Measurements from ENCODE around the gene ADCY7.

ADCY7 gene

DNA sequence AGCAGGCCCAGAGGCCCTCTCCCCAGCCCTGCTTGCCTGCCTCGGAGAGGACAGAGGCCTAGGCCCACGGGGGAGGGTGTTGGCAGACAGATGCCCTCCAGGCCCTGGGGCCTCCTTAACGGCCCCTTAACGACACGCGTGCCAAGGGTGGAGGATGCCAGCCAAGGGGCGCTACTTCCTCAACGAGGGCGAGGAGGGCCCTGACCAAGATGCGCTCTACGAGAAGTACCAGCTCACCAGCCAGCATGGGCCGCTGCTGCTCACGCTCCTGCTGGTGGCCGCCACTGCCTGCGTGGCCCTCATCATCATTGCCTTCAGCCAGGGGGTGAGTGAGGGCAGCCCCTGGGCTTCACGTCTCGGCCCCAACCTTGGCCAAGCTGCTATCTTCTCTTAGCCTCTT, 21.7 kb downstream of the ADCY7 start:
- Histone ChIP-seq H4K8ac (ENCODE audit: low read depth, low read length) (no peak overlapping the region), H3K4me3 (ENCODE audit: low read depth, low read length) (no peak overlapping the region), H3K4me1 (ENCODE audit: control insufficient read depth in 1 of 2, insufficient read depth in 2 of 2, low read length in 2 of 2) (peaks cover 9 to 10% of the 10 kb centered on the region in 2 experiments), H2BK5ac (ENCODE audit: low read depth, low read length, poor library complexity) (no peak overlapping the region), H4K12ac (ENCODE audit: low read depth, low read length) (no peak overlapping the region), H3K27me3 (ENCODE audit: insufficient read depth, low read length) (no peaks in the 10 kb centered on the region), H2BK12ac (ENCODE audit: low read length) (no peak overlapping the region), H3K79me1 (ENCODE audit: low read length) (no peaks in the 10 kb centered on the region), H3K23ac (ENCODE audit: low read length) (no peak overlapping the region), H3K36me3 (ENCODE audit: control insufficient read depth in 1 of 2, insufficient read depth in 2 of 2, low read length in 2 of 2) (no peaks in the 10 kb centered on the region), H3K9ac (ENCODE audit: low read length) (no peak overlapping the region), H3K4me2 (ENCODE audit: low read length) (no peak overlapping the region), H3K18ac (ENCODE audit: low read length) (no peak overlapping the region), H4K91ac (ENCODE audit: low read depth, low read length) (no peak overlapping the region), H2BK120ac (ENCODE audit: insufficient read depth, low read length, poor library complexity) (no peak overlapping the region), H2AK5ac (ENCODE audit: low read length) (no peak overlapping the region), H2AFZ (ENCODE audit: insufficient read depth, low read length, poor library complexity) (no peak overlapping the region), H3K27ac (ENCODE audit: low read depth, low read length) (no peak overlapping the region), H3K4ac (ENCODE audit: low read depth, low read length) (no peak overlapping the region), H3K79me2 (ENCODE audit: control insufficient read depth, insufficient read depth, low read length, poor library complexity) (no peaks in the 10 kb centered on the region), H3K9me3 (ENCODE audit: insufficient read depth, low read depth, low read length) (peaks cover 7% of the 10 kb centered on the region), H3K14ac (ENCODE audit: low read length) (no peak overlapping the region)
- no CpG with 5 or more reads among the region's 17 CpGs for WGBS (ENCODE audit: extremely low coverage, insufficient coverage, insufficient read length)
- DNase-seq = no peak

DNA sequence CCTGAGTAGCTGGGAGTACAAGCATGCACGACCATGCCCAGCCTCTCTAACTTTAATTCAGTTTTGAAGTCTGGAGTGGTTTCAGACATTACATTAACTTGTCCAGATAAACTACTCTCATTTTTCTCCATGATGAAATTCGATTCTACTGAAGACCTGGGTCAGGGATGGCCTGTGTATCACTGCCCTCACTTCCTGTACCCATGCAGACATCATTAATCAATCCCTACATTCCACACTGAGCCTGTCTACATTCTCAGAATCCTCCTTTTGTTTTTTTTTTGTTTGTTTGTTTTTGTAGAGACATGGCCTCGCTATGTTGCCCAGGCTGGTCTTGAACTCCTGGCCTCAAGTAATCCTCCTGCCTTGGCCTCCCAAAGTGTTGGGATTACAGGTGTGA, 22.6 kb downstream of the ADCY7 start:
- Histone ChIP-seq H3K9ac (ENCODE audit: low read length) (no peak overlapping the region), H3K4ac (ENCODE audit: low read depth, low read length) (no peak overlapping the region), H4K12ac (ENCODE audit: low read depth, low read length) (no peak overlapping the region), H3K27me3 (ENCODE audit: insufficient read depth, low read length) (no peaks in the 10 kb centered on the region), H3K4me3 (ENCODE audit: low read depth, low read length) (no peak overlapping the region), H3K18ac (ENCODE audit: low read length) (no peak overlapping the region), H3K27ac (ENCODE audit: low read depth, low read length) (no peak overlapping the region), H4K91ac (ENCODE audit: low read depth, low read length) (no peak overlapping the region), H2AK5ac (ENCODE audit: low read length) (no peak overlapping the region), H3K4me2 (ENCODE audit: low read length) (no peak overlapping the region), H3K23ac (ENCODE audit: low read length) (no peak overlapping the region), H3K79me1 (ENCODE audit: low read length) (no peaks in the 10 kb centered on the region), H4K8ac (ENCODE audit: low read depth, low read length) (no peak overlapping the region), H2BK12ac (ENCODE audit: low read length) (no peak overlapping the region), H3K79me2 (ENCODE audit: control insufficient read depth, insufficient read depth, low read length, poor library complexity) (no peaks in the 10 kb centered on the region), H2AFZ (ENCODE audit: insufficient read depth, low read length, poor library complexity) (no peak overlapping the region), H3K36me3 (ENCODE audit: control insufficient read depth in 1 of 2, insufficient read depth in 2 of 2, low read length in 2 of 2) (no peaks in the 10 kb centered on the region), H3K4me1 (ENCODE audit: control insufficient read depth in 1 of 2, insufficient read depth in 2 of 2, low read length in 2 of 2) (peaks cover 9 to 10% of the 10 kb centered on the region in 2 experiments), H3K9me3 (ENCODE audit: insufficient read depth, low read depth, low read length) (peaks cover 4% of the 10 kb centered on the region), H2BK120ac (ENCODE audit: insufficient read depth, low read length, poor library complexity) (no peak overlapping the region), H2BK5ac (ENCODE audit: low read depth, low read length, poor library complexity) (no peak overlapping the region), H3K14ac (ENCODE audit: low read length) (no peak overlapping the region)
- WGBS (ENCODE audit: extremely low coverage, insufficient coverage, insufficient read length) = no CpG with 5 or more reads among the region's 3 CpGs
- DNase-seq = no peak

DNA sequence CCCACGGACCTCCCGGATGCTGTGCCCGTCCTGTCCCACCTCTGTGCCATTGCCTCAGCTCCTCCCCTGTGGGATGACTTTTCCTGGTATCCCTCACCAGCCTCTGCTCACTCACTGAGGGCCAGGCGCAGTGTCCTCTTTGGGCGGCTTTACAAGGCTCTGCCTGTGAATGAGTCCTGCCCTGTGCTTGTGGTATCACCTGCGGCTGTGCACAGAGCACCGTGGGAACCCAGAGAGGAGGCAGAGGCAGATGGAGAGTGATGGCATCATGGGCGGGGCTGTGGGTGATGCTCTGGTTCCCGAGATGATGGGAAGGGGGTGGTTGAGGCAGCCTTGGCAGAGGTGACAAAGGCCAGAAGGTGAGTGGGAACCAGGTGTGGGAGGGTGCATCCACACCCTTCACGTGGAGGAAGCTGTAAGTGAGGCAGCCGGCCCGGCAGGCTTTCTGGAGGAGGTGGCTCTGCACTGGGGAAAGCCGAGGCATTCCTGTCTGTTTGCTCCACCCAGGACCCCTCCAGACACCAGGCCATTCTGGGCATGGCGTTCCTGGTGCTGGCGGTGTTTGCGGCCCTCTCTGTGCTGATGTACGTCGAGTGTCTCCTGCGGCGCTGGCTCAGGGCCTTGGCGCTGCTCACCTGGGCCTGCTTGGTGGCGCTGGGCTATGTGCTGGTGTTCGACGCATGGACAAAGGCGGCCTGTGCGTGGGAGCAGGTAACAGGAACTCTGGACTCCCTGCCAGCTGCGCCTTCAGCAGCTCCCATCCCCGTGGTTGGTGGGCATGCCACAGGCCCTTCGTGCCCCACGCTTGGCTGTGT, 23.8 kb downstream of the ADCY7 start:
- H4K8ac ChIP-seq (ENCODE audit: low read depth, low read length) = no peak overlapping the region
- H3K9me3 ChIP-seq (ENCODE audit: insufficient read depth, low read depth, low read length) = peaks cover 2% of the 10 kb centered on the region
- no peak overlapping the region for H3K23ac ChIP-seq (ENCODE audit: low read length)
- H3K4me2 ChIP-seq (ENCODE audit: low read length) = no peak overlapping the region
- no peaks in the 10 kb centered on the region for H3K79me1 ChIP-seq (ENCODE audit: low read length)
- WGBS (ENCODE audit: extremely low coverage, insufficient coverage, insufficient read length) = no CpG with 5 or more reads among the region's 30 CpGs
- H3K4me1 ChIP-seq (ENCODE audit: control insufficient read depth in 1 of 2, insufficient read depth in 2 of 2, low read length in 2 of 2) = peaks cover 9 to 10% of the 10 kb centered on the region in 2 experiments
- H2BK5ac ChIP-seq (ENCODE audit: low read depth, low read length, poor library complexity) = no peak overlapping the region
- H3K14ac ChIP-seq (ENCODE audit: low read length) = no peak overlapping the region
- H3K27me3 ChIP-seq (ENCODE audit: insufficient read depth, low read length) = no peaks in the 10 kb centered on the region
- H4K12ac ChIP-seq (ENCODE audit: low read depth, low read length) = no peak overlapping the region
- H3K36me3 ChIP-seq (ENCODE audit: control insufficient read depth in 1 of 2, insufficient read depth in 2 of 2, low read length in 2 of 2) = no peaks in the 10 kb centered on the region
- DNase-seq = no peak
- H3K79me2 ChIP-seq (ENCODE audit: control insufficient read depth, insufficient read depth, low read length, poor library complexity) = no peaks in the 10 kb centered on the region
- H2AK5ac ChIP-seq (ENCODE audit: low read length) = no peak overlapping the region
- H3K9ac ChIP-seq (ENCODE audit: low read length) = no peak overlapping the region
- no peak overlapping the region for H2BK12ac ChIP-seq (ENCODE audit: low read length)
- no peak overlapping the region for H3K4ac ChIP-seq (ENCODE audit: low read depth, low read length)
- H2AFZ ChIP-seq (ENCODE audit: insufficient read depth, low read length, poor library complexity) = no peak overlapping the region
- H3K4me3 ChIP-seq (ENCODE audit: low read depth, low read length) = no peak overlapping the region
- H4K91ac ChIP-seq (ENCODE audit: low read depth, low read length) = no peak overlapping the region
- H2BK120ac ChIP-seq (ENCODE audit: insufficient read depth, low read length, poor library complexity) = no peak overlapping the region
- no peak overlapping the region for H3K27ac ChIP-seq (ENCODE audit: low read depth, low read length)
- H3K18ac ChIP-seq (ENCODE audit: low read length) = no peak overlapping the region

DNA sequence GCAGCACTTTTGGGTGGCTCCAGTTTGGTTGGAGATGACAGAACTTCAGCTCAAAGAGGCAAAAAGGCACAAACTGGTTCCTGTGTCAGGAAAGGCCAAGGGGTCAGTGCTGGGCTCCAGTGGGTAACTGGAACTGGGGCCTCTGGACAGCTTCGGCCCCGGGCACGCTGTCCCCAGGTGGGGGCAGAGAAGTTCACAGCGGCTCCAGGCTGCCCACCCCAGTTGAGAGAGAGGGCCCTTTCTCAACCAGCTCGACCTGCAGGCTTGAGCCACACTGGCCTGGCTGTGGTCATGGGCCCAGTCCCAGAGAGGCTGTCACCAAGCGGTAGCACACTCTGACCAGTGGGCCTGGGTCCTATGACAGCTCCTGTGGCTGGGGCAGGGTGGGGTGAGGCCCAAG, 24.5 kb downstream of the ADCY7 start:
- Histone ChIP-seq H4K12ac (ENCODE audit: low read depth, low read length) (no peak overlapping the region), H3K4me3 (ENCODE audit: low read depth, low read length) (no peak overlapping the region), H3K9me3 (ENCODE audit: insufficient read depth, low read depth, low read length) (peaks cover 4% of the 10 kb centered on the region), H3K9ac (ENCODE audit: low read length) (no peak overlapping the region), H3K36me3 (ENCODE audit: control insufficient read depth in 1 of 2, insufficient read depth in 2 of 2, low read length in 2 of 2) (no peaks in the 10 kb centered on the region), H3K4ac (ENCODE audit: low read depth, low read length) (no peak overlapping the region), H3K79me1 (ENCODE audit: low read length) (no peaks in the 10 kb centered on the region), H3K27ac (ENCODE audit: low read depth, low read length) (no peak overlapping the region), H3K23ac (ENCODE audit: low read length) (no peak overlapping the region), H2BK5ac (ENCODE audit: low read depth, low read length, poor library complexity) (no peak overlapping the region), H3K14ac (ENCODE audit: low read length) (no peak overlapping the region), H3K18ac (ENCODE audit: low read length) (no peak overlapping the region), H4K91ac (ENCODE audit: low read depth, low read length) (no peak overlapping the region), H3K4me2 (ENCODE audit: low read length) (no peak overlapping the region), H4K8ac (ENCODE audit: low read depth, low read length) (no peak overlapping the region), H3K27me3 (ENCODE audit: insufficient read depth, low read length) (no peaks in the 10 kb centered on the region), H2AK5ac (ENCODE audit: low read length) (no peak overlapping the region), H2AFZ (ENCODE audit: insufficient read depth, low read length, poor library complexity) (no peak overlapping the region), H2BK120ac (ENCODE audit: insufficient read depth, low read length, poor library complexity) (no peak overlapping the region), H2BK12ac (ENCODE audit: low read length) (no peak overlapping the region), H3K79me2 (ENCODE audit: control insufficient read depth, insufficient read depth, low read length, poor library complexity) (no peaks in the 10 kb centered on the region), H3K4me1 (ENCODE audit: control insufficient read depth in 1 of 2, insufficient read depth in 2 of 2, low read length in 2 of 2) (peaks cover 9 to 10% of the 10 kb centered on the region in 2 experiments)
- WGBS (ENCODE audit: extremely low coverage, insufficient coverage, insufficient read length) = no CpG with 5 or more reads among the region's 6 CpGs
- no peak for DNase-seq

Measured in trophoblast cell (in vitro differentiated cells and primary cell).